ENCODE measurements around the gene TP53BP1.

DNA sequence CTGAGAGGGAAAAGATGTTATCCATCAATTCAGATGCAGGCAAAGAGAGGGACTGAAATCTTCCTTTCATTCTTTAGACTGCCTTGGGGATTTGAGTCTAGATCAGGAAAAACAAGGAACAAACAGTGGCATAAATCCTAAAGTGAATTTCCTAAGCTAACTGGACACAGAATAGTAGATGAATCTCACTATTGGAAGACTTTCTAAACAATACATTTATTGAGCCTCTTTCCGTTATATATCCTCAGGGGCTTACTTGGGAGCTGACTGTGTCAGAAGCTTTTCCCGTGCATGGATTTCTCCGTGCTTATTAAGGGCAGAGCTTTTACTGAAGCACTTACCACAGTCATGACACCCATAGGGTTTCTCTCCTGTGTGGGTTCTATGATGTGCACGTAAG lies 132.1 kb downstream of the TP53BP1 start:
- no peak for TF ChIP-seq POLR2A (IDR thresholded peaks at IDR 0.05)
- TF ChIP-seq, protein P1, sequence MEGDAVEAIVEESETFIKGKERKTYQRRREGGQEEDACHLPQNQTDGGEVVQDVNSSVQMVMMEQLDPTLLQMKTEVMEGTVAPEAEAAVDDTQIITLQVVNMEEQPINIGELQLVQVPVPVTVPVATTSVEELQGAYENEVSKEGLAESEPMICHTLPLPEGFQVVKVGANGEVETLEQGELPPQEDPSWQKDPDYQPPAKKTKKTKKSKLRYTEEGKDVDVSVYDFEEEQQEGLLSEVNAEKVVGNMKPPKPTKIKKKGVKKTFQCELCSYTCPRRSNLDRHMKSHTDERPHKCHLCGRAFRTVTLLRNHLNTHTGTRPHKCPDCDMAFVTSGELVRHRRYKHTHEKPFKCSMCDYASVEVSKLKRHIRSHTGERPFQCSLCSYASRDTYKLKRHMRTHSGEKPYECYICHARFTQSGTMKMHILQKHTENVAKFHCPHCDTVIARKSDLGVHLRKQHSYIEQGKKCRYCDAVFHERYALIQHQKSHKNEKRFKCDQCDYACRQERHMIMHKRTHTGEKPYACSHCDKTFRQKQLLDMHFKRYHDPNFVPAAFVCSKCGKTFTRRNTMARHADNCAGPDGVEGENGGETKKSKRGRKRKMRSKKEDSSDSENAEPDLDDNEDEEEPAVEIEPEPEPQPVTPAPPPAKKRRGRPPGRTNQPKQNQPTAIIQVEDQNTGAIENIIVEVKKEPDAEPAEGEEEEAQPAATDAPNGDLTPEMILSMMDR (IDR thresholded peaks at IDR 0.05) = no peak
